H1 (cell line): Measurements from ENCODE around the gene GP5. TPM values are rescaled to one million over a fixed set of nuclear protein-coding genes. Genes with fewer than 3 reads are reported as not detected.

ENCODE experiments used
- ASH2L ChIP-seq: fragments of 200-600, 300-600 bp; sonication (generic); IDR thresholded peaks from one replicate; pipeline ENCODE4 v1.7.1; 2017; ENCODE audit warnings: low read length
- BCL11A ChIP-seq, 2 experiments: IDR thresholded peaks; one replicate each; pipeline ENCODE4 v1.6.1; 2011; ENCODE audit warnings: low read depth in 2 of 2, low read length in 2 of 2, mild to moderate bottlenecking in 2 of 2
- CTBP2 ChIP-seq: IDR thresholded peaks from 2 replicates; pipeline ENCODE4 v1.7.0; 2011; ENCODE audit warnings: borderline replicate concordance, mild to moderate bottlenecking, moderate library complexity, mixed read lengths, low read length; ENCODE audit not compliant: insufficient read depth, insufficient read length
- ZNF274 ChIP-seq: IDR thresholded peaks from 2 replicates; pipeline ENCODE4 v1.7.0; 2012; ENCODE audit warnings: low read length, borderline replicate concordance; ENCODE audit errors: extremely low read depth
- polyA plus RNA-seq, 7 experiments: library from polyadenylated mRNA; depleted of rRNA in 3 of 7; stranded (reverse) in 5 of 7; unstranded in 2 of 7; fragments of >200 nt in 5 of 7; fragments of 200-250 nt in 2 of 7; gene quantifications; 1 replicate in 5 of 7; 2 replicates in 1 of 7; 4 replicates in 1 of 7; pipeline versions ENCODE4 v1.2.1 to v1.2.3, GENCODE V29; 2011 to 2013; ENCODE audit warnings: missing spikeins in 2 of 7, mixed read lengths in 2 of 7
- total RNA-seq: library from RNA; stranded (reverse); fragmentation: NEBNext Ultra II Directional; extraction: Animal tissue kit (Norgen Biotek cat#: 25700); gene quantifications from 2 replicates; pipeline ENCODE4 v1.2.1, GENCODE V29; 2021
- TF ChIP-seq, protein P1 (sequence below): IDR thresholded peaks from 2 replicates; pipeline ENCODE4 v1.6.1; 2012; ENCODE audit warnings: inconsistent platforms
- TF ChIP-seq, protein P2 (sequence below): IDR thresholded peaks from 2 replicates; pipeline ENCODE4 v1.6.1; 2012; ENCODE audit warnings: inconsistent platforms

The GP5 gene
- total and polyA plus RNA-seq, 2 of the 8 experiments (the other 6 are each of a cell fraction or from before 2014, with no cell fraction given) = 0.13 to 0.14 TPM

DNA sequence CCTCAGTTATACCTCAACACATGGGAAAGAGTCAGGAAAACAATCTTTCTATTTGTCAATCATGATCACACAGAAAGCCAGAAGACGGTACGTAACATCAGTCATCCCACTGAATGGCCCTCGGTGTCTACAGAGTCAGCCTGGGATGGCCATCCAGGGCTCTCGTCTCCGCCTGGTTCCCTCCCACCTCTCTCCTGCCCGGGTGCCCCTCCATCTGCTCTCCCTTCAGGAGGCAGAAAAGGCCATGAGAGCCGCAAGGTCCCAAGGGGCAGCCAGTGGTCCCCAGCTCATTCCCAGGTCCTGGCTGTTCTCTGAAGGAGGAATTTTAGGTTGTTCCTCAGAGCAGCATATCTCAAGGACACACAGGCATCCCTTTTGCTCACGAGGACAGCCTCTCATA, 25.2 kb downstream of the GP5 start (continued):
- TF ChIP-seq CTBP2 (no peak), BCL11A (IDR thresholded peaks at IDR 0.05; ENCODE audit: low read depth in 2 of 2, low read length in 2 of 2) (no peak), ZNF274 (no peak), ASH2L (no peak)
- TF ChIP-seq, protein P1, sequence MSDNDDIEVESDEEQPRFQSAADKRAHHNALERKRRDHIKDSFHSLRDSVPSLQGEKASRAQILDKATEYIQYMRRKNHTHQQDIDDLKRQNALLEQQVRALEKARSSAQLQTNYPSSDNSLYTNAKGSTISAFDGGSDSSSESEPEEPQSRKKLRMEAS = no peak
- TF ChIP-seq, protein P2, sequence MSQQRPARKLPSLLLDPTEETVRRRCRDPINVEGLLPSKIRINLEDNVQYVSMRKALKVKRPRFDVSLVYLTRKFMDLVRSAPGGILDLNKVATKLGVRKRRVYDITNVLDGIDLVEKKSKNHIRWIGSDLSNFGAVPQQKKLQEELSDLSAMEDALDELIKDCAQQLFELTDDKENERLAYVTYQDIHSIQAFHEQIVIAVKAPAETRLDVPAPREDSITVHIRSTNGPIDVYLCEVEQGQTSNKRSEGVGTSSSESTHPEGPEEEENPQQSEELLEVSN = no peak
- TF ChIP-seq, all 59 proteins: peak for 0
